ENCODE data around the gene TMED10. TPM values are rescaled to one million over a fixed set of nuclear protein-coding genes. Genes with fewer than 3 reads are reported as not detected.

Gene TMED10
- total RNA-seq, 1 experiment from 2014 or later: 253 TPM

DNA sequence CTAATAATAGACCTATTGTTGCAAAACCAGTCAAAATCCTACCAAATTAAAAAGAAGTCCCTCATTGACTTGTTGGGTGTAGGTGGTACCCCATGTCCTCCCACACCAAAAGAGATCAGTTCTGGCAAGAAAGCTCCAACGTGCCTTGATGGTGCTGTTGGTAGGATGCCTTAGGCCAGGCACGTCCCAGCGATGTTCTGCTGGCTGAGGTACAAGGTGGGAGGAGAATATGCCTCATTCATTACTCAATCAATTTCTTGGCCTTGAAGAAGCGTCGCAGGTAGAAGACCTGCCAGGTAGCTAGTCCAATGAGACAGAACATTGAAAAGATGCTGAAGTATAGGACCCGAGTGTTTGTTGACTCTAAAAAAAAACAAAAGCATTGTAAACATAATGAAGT is 41.8 kb downstream of the TMED10 start:
- intact Hi-C loops (cut with micrococcal nuclease): loop anchor here (5.0 kb wide), 2 partner anchors 353 to 428 kb away; no protein-coding TSS in a partner anchor
- DNase-seq: no peak
- ATAC-seq: no peak
- Histone ChIP-seq H3K27ac (ENCODE audit: low read length) (no peak overlapping the region), H3K79me2 (ENCODE audit: low read length) (peaks cover 14% of the 10 kb centered on the region; the same call in 1 of the 2 replicates), H3F3A (ENCODE audit: low read length, unreplicated experiment) (no peaks in the 10 kb centered on the region), H3K4me3 (ENCODE audit: low read length) (no peak overlapping the region), H3K9me2 (replicated peaks; ENCODE audit: low read length) (no peaks in the 10 kb centered on the region), H3K9ac (ENCODE audit: low read length) (no peak overlapping the region), H2AFZ (ENCODE audit: low read length) (no peak overlapping the region), H3K36me3 (ENCODE audit: low read depth, low read length) (peaks cover 20% of the 10 kb centered on the region), H3K27me3 (ENCODE audit: low read length) (no peaks in the 10 kb centered on the region), H3K4me1 (ENCODE audit: insufficient read depth, low read length) (no peaks in the 10 kb centered on the region), H3K9me3 (ENCODE audit: low read length) (no peaks in the 10 kb centered on the region), H4K20me1 (ENCODE audit: low read length) (no peaks in the 10 kb centered on the region), H3K4me2 (ENCODE audit: low read length) (no peak overlapping the region)
- TF ChIP-seq EZH2phosphoT487 (IDR thresholded peaks at IDR 0.05; ENCODE audit: borderline replicate concordance, low read length) (no peak), EZH2 (IDR thresholded peaks at IDR 0.05; ENCODE audit: low read length, unreplicated experiment) (no peak)
- TF ChIP-seq, protein P1, sequence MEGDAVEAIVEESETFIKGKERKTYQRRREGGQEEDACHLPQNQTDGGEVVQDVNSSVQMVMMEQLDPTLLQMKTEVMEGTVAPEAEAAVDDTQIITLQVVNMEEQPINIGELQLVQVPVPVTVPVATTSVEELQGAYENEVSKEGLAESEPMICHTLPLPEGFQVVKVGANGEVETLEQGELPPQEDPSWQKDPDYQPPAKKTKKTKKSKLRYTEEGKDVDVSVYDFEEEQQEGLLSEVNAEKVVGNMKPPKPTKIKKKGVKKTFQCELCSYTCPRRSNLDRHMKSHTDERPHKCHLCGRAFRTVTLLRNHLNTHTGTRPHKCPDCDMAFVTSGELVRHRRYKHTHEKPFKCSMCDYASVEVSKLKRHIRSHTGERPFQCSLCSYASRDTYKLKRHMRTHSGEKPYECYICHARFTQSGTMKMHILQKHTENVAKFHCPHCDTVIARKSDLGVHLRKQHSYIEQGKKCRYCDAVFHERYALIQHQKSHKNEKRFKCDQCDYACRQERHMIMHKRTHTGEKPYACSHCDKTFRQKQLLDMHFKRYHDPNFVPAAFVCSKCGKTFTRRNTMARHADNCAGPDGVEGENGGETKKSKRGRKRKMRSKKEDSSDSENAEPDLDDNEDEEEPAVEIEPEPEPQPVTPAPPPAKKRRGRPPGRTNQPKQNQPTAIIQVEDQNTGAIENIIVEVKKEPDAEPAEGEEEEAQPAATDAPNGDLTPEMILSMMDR (conservative IDR thresholded peaks at IDR 0.05; ENCODE audit: low read depth, low read length): no peak
- POLR2A ChIA-PET (ENCODE audit: unreplicated experiment): no interaction called here
- CTCF ChIA-PET: no interaction called here
- no TSS peak for BruUV-seq (replicated peaks)

DNA sequence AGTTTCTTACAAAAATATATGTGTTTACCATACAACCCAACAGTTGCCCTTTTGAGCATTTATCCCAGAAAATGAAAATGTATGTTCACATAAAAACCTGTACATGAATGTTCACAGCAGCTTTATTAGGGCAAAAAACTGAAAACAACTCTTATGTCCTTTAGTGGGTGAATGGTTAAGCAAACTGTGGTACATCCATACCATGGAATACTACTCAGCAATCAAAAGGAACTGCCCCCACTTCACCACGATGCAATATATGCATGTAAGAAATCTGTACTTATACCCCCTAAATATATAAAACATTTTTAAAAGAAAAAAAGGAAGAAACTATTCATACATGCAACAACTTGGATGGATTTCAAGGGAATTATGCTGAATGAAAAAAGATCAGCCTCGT is 42.8 kb downstream of the TMED10 start:
- BruUV-seq (replicated peaks): no TSS peak
- no peak overlapping the region for H3K4me3 ChIP-seq (ENCODE audit: low read length)
- no peaks in the 10 kb centered on the region for H3F3A ChIP-seq (ENCODE audit: low read length, unreplicated experiment)
- CTCF ChIA-PET: no interaction called here
- peaks cover 20% of the 10 kb centered on the region for H3K36me3 ChIP-seq (ENCODE audit: low read depth, low read length)
- TF ChIP-seq EZH2phosphoT487 (IDR thresholded peaks at IDR 0.05; ENCODE audit: borderline replicate concordance, low read length) (no peak), EZH2 (IDR thresholded peaks at IDR 0.05; ENCODE audit: low read length, unreplicated experiment) (no peak)
- TF ChIP-seq, protein P1 (conservative IDR thresholded peaks at IDR 0.05; ENCODE audit: low read depth, low read length): no peak
- no peaks in the 10 kb centered on the region for H3K9me2 ChIP-seq (replicated peaks; ENCODE audit: low read length)
- no peak overlapping the region for H2AFZ ChIP-seq (ENCODE audit: low read length)
- intact Hi-C loops (cut with micrococcal nuclease): loop anchor here (5.0 kb wide), 2 partner anchors 354 to 429 kb away; no protein-coding TSS in a partner anchor
- no peak for DNase-seq
- H3K4me2 ChIP-seq (ENCODE audit: low read length): no peak overlapping the region
- no peak overlapping the region for H3K9ac ChIP-seq (ENCODE audit: low read length)
- no peak overlapping the region for H3K27ac ChIP-seq (ENCODE audit: low read length)
- ATAC-seq: no peak
- H4K20me1 ChIP-seq (ENCODE audit: low read length): no peaks in the 10 kb centered on the region
- no peaks in the 10 kb centered on the region for H3K4me1 ChIP-seq (ENCODE audit: insufficient read depth, low read length)
- H3K79me2 ChIP-seq (ENCODE audit: low read length): peaks cover 5% of the 10 kb centered on the region; the same call in 1 of the 2 replicates
- H3K9me3 ChIP-seq (ENCODE audit: low read length): no peaks in the 10 kb centered on the region
- H3K27me3 ChIP-seq (ENCODE audit: low read length): no peaks in the 10 kb centered on the region
- POLR2A ChIA-PET (ENCODE audit: unreplicated experiment): no interaction called here

DNA sequence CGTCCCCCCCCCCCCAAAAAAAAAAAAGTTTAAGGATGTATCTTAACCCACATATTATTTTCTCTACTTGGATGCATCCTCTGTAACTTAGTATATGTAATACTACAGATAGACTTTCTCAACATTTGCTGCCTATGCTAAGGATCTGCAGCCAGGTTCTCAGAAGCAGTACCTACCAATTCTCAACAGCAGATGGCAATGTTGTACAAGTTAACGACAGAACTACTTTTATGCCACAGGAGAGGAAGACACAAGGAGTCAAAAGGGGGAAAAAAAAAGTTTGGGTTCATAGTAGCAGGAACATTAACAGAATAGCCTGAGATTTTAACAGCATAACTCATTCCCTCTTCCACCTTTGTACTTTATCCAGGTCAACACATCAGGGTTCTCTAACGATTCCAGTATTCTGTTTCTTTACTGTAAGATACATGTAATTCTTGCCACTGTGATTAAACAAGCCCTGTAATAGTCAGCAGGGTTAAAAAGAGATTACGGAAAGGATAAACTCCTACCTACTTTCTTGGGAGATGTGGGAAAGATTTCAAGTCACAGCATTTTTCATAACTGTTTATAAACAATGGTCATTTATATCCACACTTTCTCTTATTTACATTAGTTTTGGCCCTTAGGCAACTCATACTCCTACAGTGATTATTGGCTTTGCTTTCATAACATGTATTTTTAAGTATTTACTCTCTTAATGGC is 43.9 kb downstream of the TMED10 start:
- Histone ChIP-seq H3K79me2 (ENCODE audit: low read length) (peaks cover 3% of the 10 kb centered on the region; the same call in 1 of the 2 replicates), H3F3A (ENCODE audit: low read length, unreplicated experiment) (no peaks in the 10 kb centered on the region), H3K36me3 (ENCODE audit: low read depth, low read length) (peaks cover 17% of the 10 kb centered on the region), H3K27me3 (ENCODE audit: low read length) (no peaks in the 10 kb centered on the region), H3K9ac (ENCODE audit: low read length) (no peak overlapping the region), H3K27ac (ENCODE audit: low read length) (no peak overlapping the region), H3K4me1 (ENCODE audit: insufficient read depth, low read length) (no peaks in the 10 kb centered on the region), H3K4me3 (ENCODE audit: low read length) (no peak overlapping the region), H2AFZ (ENCODE audit: low read length) (no peak overlapping the region), H3K9me3 (ENCODE audit: low read length) (no peaks in the 10 kb centered on the region), H3K9me2 (replicated peaks; ENCODE audit: low read length) (no peaks in the 10 kb centered on the region), H3K4me2 (ENCODE audit: low read length) (no peak overlapping the region), H4K20me1 (ENCODE audit: low read length) (no peaks in the 10 kb centered on the region)
- BruUV-seq (replicated peaks): no TSS peak
- DNase-seq (peak; percentile 93), ATAC-seq (peak; percentile 89)
- TF ChIP-seq, protein P1 (conservative IDR thresholded peaks at IDR 0.05; ENCODE audit: low read depth, low read length): peak; percentile 86
- no peak for TF ChIP-seq EZH2phosphoT487 (IDR thresholded peaks at IDR 0.05; ENCODE audit: borderline replicate concordance, low read length)
- ChIA-PET CTCF (interaction anchor here (0.7 kb wide), 1 partner anchor 171 kb away, joined by 8 read pairs; no protein-coding TSS in a partner anchor), POLR2A (ENCODE audit: unreplicated experiment) (no interaction called here)
- intact Hi-C loops (cut with micrococcal nuclease): loop anchor here (1.0 to 5.0 kb wide), 4 partner anchors 164 to 430 kb away; no protein-coding TSS in a partner anchor
